ENCODE data around the gene CNOT6.

GRCh38 chr5:180495991-180496741 is 2.0 kb downstream of the CNOT6 start:
- no peak for TF ChIP-seq REST (IDR thresholded peaks at IDR 0.05; ENCODE audit: low read depth, low read length)
- TF ChIP-seq POLR2AphosphoS5 (IDR thresholded peaks at IDR 0.05; ENCODE audit: low read depth, low read length) = no peak
- no peak for TF ChIP-seq CTCF (IDR thresholded peaks at IDR 0.05)
- TF ChIP-seq TEAD4 (IDR thresholded peaks at IDR 0.05; ENCODE audit: borderline replicate concordance, insufficient read depth) = no peak
- no peak for TF ChIP-seq MAX (IDR thresholded peaks at IDR 0.05; ENCODE audit: low read depth)
- no peak for TF ChIP-seq SMC3 (IDR thresholded peaks at IDR 0.05; ENCODE audit: low read depth, low read length)
- TF ChIP-seq FOSL2 (IDR thresholded peaks at IDR 0.05; ENCODE audit: borderline replicate concordance, low read depth) = no peak
- TF ChIP-seq IRF3 (IDR thresholded peaks at IDR 0.05; ENCODE audit: low read depth, low read length) = no peak
- no peak for TF ChIP-seq USF1 (IDR thresholded peaks at IDR 0.05; ENCODE audit: borderline replicate concordance, low read depth)
- no peak for TF ChIP-seq RFX5 (IDR thresholded peaks at IDR 0.05; ENCODE audit: low read length)
